H1 (cell line): Measurements from ENCODE around the gene TMED10. TPM values are rescaled to one million over a fixed set of nuclear protein-coding genes. Genes with fewer than 3 reads are reported as not detected.

Experiments used
- JUN ChIP-seq: IDR thresholded peaks from 2 replicates; pipeline ENCODE4 v1.6.1; 2011; ENCODE audit warnings: low read depth, mild to moderate bottlenecking, improper control_type of control experiment, low read length
- RNF2 ChIP-seq: fragments of 200-900, 300-1000 bp; sonication (generic); IDR thresholded peaks from 2 replicates; pipeline ENCODE4 v1.7.1; 2016; ENCODE audit warnings: borderline replicate concordance, low read depth, mild to moderate bottlenecking, antibody characterized with exemption, low read length; ENCODE audit not compliant: poor library complexity, severe bottlenecking; ENCODE audit errors: missing control alignments
- polyA plus RNA-seq, 7 experiments: library from polyadenylated mRNA; depleted of rRNA in 3 of 7; stranded (reverse) in 5 of 7; unstranded in 2 of 7; fragments of >200 nt in 5 of 7; fragments of 200-250 nt in 2 of 7; gene quantifications; 1 replicate in 5 of 7; 2 replicates in 1 of 7; 4 replicates in 1 of 7; pipeline versions ENCODE4 v1.2.1 to v1.2.3, GENCODE V29; 2011 to 2013; ENCODE audit warnings: missing spikeins in 2 of 7, mixed read lengths in 2 of 7
- total RNA-seq: library from RNA; stranded (reverse); fragmentation: NEBNext Ultra II Directional; extraction: Animal tissue kit (Norgen Biotek cat#: 25700); gene quantifications from 2 replicates; pipeline ENCODE4 v1.2.1, GENCODE V29; 2021

TMED10 gene
- total and polyA plus RNA-seq, 2 of the 8 experiments (the other 6 are each of a cell fraction or from before 2014, with no cell fraction given) = 218 to 250 TPM

- TF ChIP-seq RNF2 (no peak), JUN (no peak)
These were observed 85.2 kb downstream of the TMED10 start (continued) for GRCh38 chr14:75091251-75091650.
